Activated T-cell treated with anti-CD3 and anti-CD28 coated beads, Interleukin-2, amount 50 U/mL, for 4 hours (primary cell): Measurements from ENCODE around the gene PTPRH. TPM values are rescaled to one million over a fixed set of nuclear protein-coding genes. Genes with fewer than 3 reads are reported as not detected.

Experiments
- ATAC-seq, 2 donors: fragments of 200-7000 bp; cut with Tn5 transposase; one replicate each; pipeline ENCODE4 v1.10.0; 2021
- DNase-seq: peaks from one replicate; pipeline ENCODE4 v3.0.0-alpha.2; 2020
- H3K27me3 Mint-ChIP-seq: one replicate; pipeline ENCODE4 v1.8.0; 2021; ENCODE audit warnings: low read depth, mixed read lengths
- H3K36me3 Mint-ChIP-seq: one replicate; pipeline ENCODE4 v1.8.0; 2022; ENCODE audit warnings: mixed read lengths; ENCODE audit not compliant: insufficient read depth
- H3K4me1 Mint-ChIP-seq: one replicate; pipeline ENCODE4 v1.8.0; 2021; ENCODE audit warnings: low read depth, mixed read lengths
- H3K4me3 Mint-ChIP-seq: one replicate; pipeline ENCODE4 v1.8.0; 2021; ENCODE audit warnings: mild to moderate bottlenecking, moderate library complexity, mixed read lengths
- H3K9me3 Mint-ChIP-seq: one replicate; pipeline ENCODE4 v1.8.0; 2021; ENCODE audit warnings: mixed read lengths
- total RNA-seq, 3 donors: library from RNA; stranded (reverse); gene quantifications; one replicate each; pipeline ENCODE4 v1.2.1, GENCODE V29; 2021

The PTPRH gene
- total RNA-seq, result under 1 TPM; 0.11 to 0.38 (median 0.11) TPM

GRCh38 chr19:55208880-55209692, at the start of gene PTPRH:
Gene PTPRH (minus strand): TSS chr19:55209501. CDS start chr19:55209433, 68 bp downstream.
- no peaks in the 10 kb centered on the region for H3K36me3 Mint-ChIP-seq
- peaks cover 50% of the 10 kb centered on the region for H3K27me3 Mint-ChIP-seq

GRCh38 chr19:55258476-55258827, 49.2 kb upstream of the PTPRH start:
- Mint-ChIP-seq H3K9me3 (no peaks in the 10 kb centered on the region), H3K27me3 (no peaks in the 10 kb centered on the region), H3K4me1 (peaks cover 49% of the 10 kb centered on the region), H3K4me3 (peak overlapping the region; percentile 81), H3K36me3 (peaks cover 14% of the 10 kb centered on the region)
- ATAC-seq (peak; percentile 27 to 33), DNase-seq (peak; percentile 34)

More at GRCh38 chr19:55208880-55209692, at the start of gene PTPRH:
- DNase-seq (no peak), ATAC-seq (no peak)
- Mint-ChIP-seq H3K4me3 (no peak within 1 kb of the TSS), H3K9me3 (peaks cover 5% of the 10 kb centered on the region), H3K4me1 (peaks cover 2% of the 10 kb centered on the region)

- Mint-ChIP-seq H3K4me3 (peak overlapping the region; percentile 97), H3K27me3 (no peaks in the 10 kb centered on the region), H3K9me3 (no peaks in the 10 kb centered on the region), H3K4me1 (peaks cover 56% of the 10 kb centered on the region), H3K36me3 (peaks cover 13% of the 10 kb centered on the region)
- ATAC-seq (no peak), DNase-seq (no peak)
Observed at GRCh38 chr19:55257461-55258420, 48.4 kb upstream of the PTPRH start.

- DNase-seq (no peak), ATAC-seq (no peak)
- Mint-ChIP-seq H3K4me3 (peak overlapping the region; percentile 97), H3K27me3 (no peaks in the 10 kb centered on the region), H3K9me3 (no peaks in the 10 kb centered on the region), H3K36me3 (peaks cover 10% of the 10 kb centered on the region), H3K4me1 (peaks cover 65% of the 10 kb centered on the region)
Observed at GRCh38 chr19:55256562-55257460, 47.5 kb upstream of the PTPRH start.

GRCh38 chr19:55255618-55256423, 46.5 kb upstream of the PTPRH start:
- Mint-ChIP-seq H3K4me1 (peaks cover 75% of the 10 kb centered on the region), H3K4me3 (peak overlapping the region; percentile 97), H3K9me3 (no peaks in the 10 kb centered on the region), H3K36me3 (peaks cover 15% of the 10 kb centered on the region), H3K27me3 (no peaks in the 10 kb centered on the region)
- DNase-seq (peak; percentile 38), ATAC-seq (peak in 1 of 2 donors; percentile 6)

GRCh38 chr19:55254625-55254977, 45.3 kb upstream of the PTPRH start:
- peaks cover 16% of the 10 kb centered on the region for H3K36me3 Mint-ChIP-seq
- no peak for ATAC-seq
- DNase-seq, result no peak
- peaks cover 73% of the 10 kb centered on the region for H3K4me1 Mint-ChIP-seq
- H3K4me3 Mint-ChIP-seq, result peak overlapping the region; percentile 97
- no peaks in the 10 kb centered on the region for H3K9me3 Mint-ChIP-seq
- no peaks in the 10 kb centered on the region for H3K27me3 Mint-ChIP-seq

GRCh38 chr19:55253842-55254624, 44.7 kb upstream of the PTPRH start:
- peak; percentile 52 for DNase-seq
- Mint-ChIP-seq H3K36me3 (peaks cover 16% of the 10 kb centered on the region), H3K4me3 (peak overlapping the region; percentile 97), H3K9me3 (no peaks in the 10 kb centered on the region), H3K27me3 (no peaks in the 10 kb centered on the region), H3K4me1 (peaks cover 72% of the 10 kb centered on the region)
- ATAC-seq, result peak; percentile 32

- H3K4me3 Mint-ChIP-seq, result peak overlapping the region; percentile 97
- no peak for DNase-seq
- H3K4me1 Mint-ChIP-seq, result peaks cover 83% of the 10 kb centered on the region
- H3K27me3 Mint-ChIP-seq, result no peaks in the 10 kb centered on the region
- no peak for ATAC-seq
- no peaks in the 10 kb centered on the region for H3K9me3 Mint-ChIP-seq
- peaks cover 16% of the 10 kb centered on the region for H3K36me3 Mint-ChIP-seq
Observed at GRCh38 chr19:55252760-55253663, 43.7 kb upstream of the PTPRH start.

- Mint-ChIP-seq H3K27me3 (no peaks in the 10 kb centered on the region), H3K4me3 (peak overlapping the region; percentile 74), H3K36me3 (peaks cover 14% of the 10 kb centered on the region), H3K9me3 (no peaks in the 10 kb centered on the region), H3K4me1 (peaks cover 79% of the 10 kb centered on the region)
- peak; percentile 34 for DNase-seq
- ATAC-seq, result peak in 1 of 2 donors; percentile 18
Observed at GRCh38 chr19:55251341-55252081, 42.2 kb upstream of the PTPRH start.

- Mint-ChIP-seq H3K9me3 (no peaks in the 10 kb centered on the region), H3K36me3 (peaks cover 7% of the 10 kb centered on the region), H3K4me3 (peak overlapping the region; percentile 74), H3K27me3 (no peaks in the 10 kb centered on the region), H3K4me1 (peaks cover 68% of the 10 kb centered on the region)
- ATAC-seq (no peak), DNase-seq (no peak)
Observed at GRCh38 chr19:55250262-55251036, 41.1 kb upstream of the PTPRH start.

GRCh38 chr19:55249841-55250240, 40.5 kb upstream of the PTPRH start:
- Mint-ChIP-seq H3K36me3 (peaks cover 7% of the 10 kb centered on the region), H3K9me3 (no peaks in the 10 kb centered on the region), H3K27me3 (no peaks in the 10 kb centered on the region), H3K4me3 (no peak overlapping the region), H3K4me1 (peaks cover 62% of the 10 kb centered on the region)
- no peak for ATAC-seq
- DNase-seq, result no peak
